Activated T-cell treated with anti-CD3 and anti-CD28 coated beads, Interleukin-2, amount 50 U/mL, for 24 hours (primary cell): ENCODE data around the gene KRT7.
"Not testable (repeated sequence)": the region's sequence is repeated elsewhere in the genome, so short reads cannot be mapped to it uniquely, and the experiment has no call there.

ENCODE experiments used
- DNase-seq: peaks from one replicate; pipeline ENCODE4 v3.0.0-alpha.2; 2020
- H3K27ac Mint-ChIP-seq: 2 replicates; pipeline ENCODE4 v1.8.0; 2020; ENCODE audit warnings: mild to moderate bottlenecking, mixed read lengths
- H3K27me3 Mint-ChIP-seq: 2 replicates; pipeline ENCODE4 v1.8.0; 2020; ENCODE audit warnings: mixed read lengths
- H3K36me3 Mint-ChIP-seq: 2 replicates; pipeline ENCODE4 v1.8.0; 2020; ENCODE audit warnings: low read depth, mixed read lengths
- H3K4me1 Mint-ChIP-seq: 2 replicates; pipeline ENCODE4 v1.8.0; 2020; ENCODE audit warnings: low read depth, mixed read lengths
- H3K4me3 Mint-ChIP-seq: 2 replicates; pipeline ENCODE4 v1.8.0; 2020; ENCODE audit warnings: mild to moderate bottlenecking, moderate library complexity, mixed read lengths
- H3K9me3 Mint-ChIP-seq: 2 replicates; pipeline ENCODE4 v1.8.0; 2020; ENCODE audit warnings: mixed read lengths

KRT7 gene

DNA sequence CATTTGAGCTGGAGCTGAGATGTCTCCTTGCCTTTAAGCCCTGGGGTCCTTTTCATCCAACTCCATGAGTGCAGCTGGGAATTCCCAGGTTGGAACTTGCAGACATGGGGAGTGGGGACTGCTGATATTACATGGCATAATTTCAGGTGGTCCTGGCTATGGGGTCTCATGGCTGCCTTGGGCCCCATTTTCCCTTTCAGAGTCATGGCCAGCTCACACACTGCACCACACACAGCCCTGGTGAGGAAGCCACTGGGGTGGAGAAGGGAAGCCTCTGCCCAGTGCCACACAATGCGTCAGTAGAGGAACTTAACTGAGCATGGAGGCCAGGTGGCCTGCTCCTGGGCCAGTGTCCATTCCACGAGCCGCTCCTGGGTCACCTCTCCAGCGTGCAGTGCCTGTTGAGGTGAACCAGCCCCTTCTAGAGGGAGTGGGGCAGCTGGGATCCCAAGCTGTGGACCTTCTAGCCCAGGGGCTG, 24.1 kb downstream of the KRT7 start:
- H3K36me3 Mint-ChIP-seq = no peaks in the 10 kb centered on the region
- peaks cover 7% of the 10 kb centered on the region for H3K4me1 Mint-ChIP-seq
- no peak overlapping the region for H3K27ac Mint-ChIP-seq
- no peaks in the 10 kb centered on the region for H3K9me3 Mint-ChIP-seq
- H3K27me3 Mint-ChIP-seq = peaks cover 72% of the 10 kb centered on the region
- H3K4me3 Mint-ChIP-seq = no peak overlapping the region
- DNase-seq = no peak

DNA sequence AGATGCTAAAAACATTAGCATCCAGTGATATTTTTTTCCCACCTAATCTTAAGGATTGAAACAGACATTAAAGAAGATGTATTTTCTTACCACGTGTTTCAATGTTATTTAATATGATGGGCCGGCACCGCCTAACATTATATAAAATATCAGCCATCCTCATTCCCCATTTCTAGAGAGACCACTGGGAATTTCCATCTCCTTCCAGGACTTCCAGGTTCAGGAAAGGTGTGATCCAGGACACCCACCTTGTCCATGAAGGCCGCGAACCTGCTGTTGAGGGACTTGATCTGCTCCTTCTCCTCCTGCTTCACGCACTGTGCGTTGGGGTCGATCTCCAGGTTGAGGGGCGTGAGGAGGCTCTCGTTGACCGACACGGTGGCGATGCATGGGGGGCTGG, 24.9 kb downstream of the KRT7 start:
- not testable (repeated sequence) for DNase-seq, H3K36me3 Mint-ChIP-seq, H3K9me3 Mint-ChIP-seq, H3K4me1 Mint-ChIP-seq, H3K27ac Mint-ChIP-seq, H3K4me3 Mint-ChIP-seq
- H3K27me3 Mint-ChIP-seq = peaks cover 75% of the 10 kb centered on the region

DNA sequence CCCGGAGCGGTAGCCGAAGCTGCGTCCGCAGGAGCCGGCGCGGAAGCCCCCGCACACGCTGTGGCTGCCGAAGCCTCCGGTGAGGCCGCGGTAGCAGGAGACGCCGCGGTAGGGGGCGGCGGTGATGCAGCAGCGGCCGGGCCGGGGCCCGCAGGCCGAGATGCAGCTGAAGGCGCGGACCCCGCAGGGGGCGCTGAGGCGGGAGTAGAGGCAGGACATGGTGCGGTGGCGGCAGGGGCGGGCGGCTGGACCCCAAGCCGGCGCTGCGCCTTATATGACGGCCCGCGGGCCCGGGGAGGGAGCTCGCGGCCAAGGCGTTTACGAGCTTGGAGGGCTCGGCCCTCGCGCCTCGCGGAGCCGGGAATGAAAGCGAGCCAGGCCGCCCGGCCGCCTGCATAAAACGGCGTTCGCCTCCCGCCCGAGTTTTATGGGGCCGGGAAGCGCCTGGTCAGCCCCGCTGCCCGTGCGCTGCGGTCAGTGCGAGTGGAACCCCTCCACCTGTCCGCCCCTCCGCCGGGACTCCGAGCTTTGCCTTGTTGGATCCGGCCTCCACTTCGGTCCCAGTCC, 25.4 kb downstream of the KRT7 start:
- H3K27me3 Mint-ChIP-seq = peaks cover 75% of the 10 kb centered on the region
- H3K4me1 Mint-ChIP-seq = peaks cover 7% of the 10 kb centered on the region
- no peak overlapping the region for H3K27ac Mint-ChIP-seq
- no peaks in the 10 kb centered on the region for H3K36me3 Mint-ChIP-seq
- no peak for DNase-seq
- H3K9me3 Mint-ChIP-seq = no peaks in the 10 kb centered on the region
- H3K4me3 Mint-ChIP-seq = no peak overlapping the region

DNA sequence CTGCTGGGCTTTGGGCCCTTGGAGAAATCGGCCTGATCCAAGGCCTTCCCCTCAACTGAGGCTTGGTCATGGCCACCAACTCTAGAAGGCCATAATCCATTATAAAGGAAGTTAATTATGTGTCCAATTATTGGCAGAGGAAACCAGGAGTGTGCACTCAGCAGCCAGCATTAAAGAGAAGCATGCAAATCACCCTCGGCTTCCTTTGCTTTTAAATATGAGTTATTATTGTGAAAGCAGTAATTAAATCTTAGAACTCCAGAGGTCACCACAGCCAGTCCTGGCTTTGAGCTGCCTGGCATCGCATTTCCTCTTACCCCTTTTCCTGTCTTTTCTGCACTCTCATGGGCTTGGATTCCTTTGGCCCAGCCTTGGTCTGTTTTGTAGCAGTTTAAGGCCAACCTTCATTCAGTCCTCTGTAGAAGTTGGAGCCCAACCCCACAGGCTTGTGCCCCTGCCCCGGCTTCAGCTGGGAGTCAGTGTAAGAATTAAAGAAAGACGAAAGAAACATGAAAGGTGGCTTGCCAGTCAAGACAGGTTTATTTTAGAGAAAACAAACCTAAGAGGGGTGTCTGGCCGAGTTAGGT, 26.7 kb downstream of the KRT7 start:
- H3K36me3 Mint-ChIP-seq = no peaks in the 10 kb centered on the region
- H3K4me1 Mint-ChIP-seq = peaks cover 7% of the 10 kb centered on the region
- no peaks in the 10 kb centered on the region for H3K9me3 Mint-ChIP-seq
- peaks cover 73% of the 10 kb centered on the region for H3K27me3 Mint-ChIP-seq
- no peak overlapping the region for H3K27ac Mint-ChIP-seq
- DNase-seq = no peak
- no peak overlapping the region for H3K4me3 Mint-ChIP-seq

DNA sequence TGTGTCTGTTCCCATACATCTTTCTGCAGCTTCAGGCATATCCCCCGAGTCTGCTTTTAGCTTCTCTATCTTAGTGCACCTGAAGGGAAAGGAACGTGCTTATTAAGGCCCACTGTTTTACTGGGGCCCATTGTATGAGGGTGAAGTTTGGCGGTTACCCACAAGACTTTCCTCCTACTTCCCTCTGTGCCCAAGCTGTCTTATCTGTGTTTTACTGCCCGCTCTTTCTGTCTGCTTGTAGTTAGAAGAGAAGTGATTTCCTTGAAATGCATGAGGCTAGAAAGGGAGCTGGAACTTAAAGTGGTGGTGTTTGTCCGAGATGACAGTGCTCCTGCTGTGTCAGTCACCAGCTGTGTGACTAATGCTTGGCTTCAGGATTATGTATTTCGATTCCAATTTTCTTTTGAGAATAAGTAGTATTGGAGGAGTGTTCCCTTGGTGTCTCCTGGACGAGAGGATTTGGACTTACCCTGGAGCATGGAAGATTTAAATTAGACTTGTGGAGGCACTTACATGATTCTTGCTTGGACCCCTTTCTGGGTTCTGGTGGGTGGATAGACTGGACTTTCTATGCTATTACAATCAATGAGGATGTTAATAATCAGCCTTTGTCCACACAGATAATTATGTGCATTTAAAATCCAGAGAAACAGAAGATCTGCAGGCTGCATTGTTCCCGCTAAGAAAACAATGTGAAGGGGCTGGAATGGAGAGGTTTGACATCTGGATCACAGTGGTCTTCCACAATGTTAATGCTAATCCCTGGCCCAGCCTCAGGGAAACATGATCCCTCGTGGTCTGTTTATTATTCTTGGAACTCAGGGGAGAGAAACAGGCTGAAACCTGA, 27.5 kb downstream of the KRT7 start:
- Mint-ChIP-seq H3K27ac (no peak overlapping the region), H3K4me1 (peaks cover 7% of the 10 kb centered on the region), H3K36me3 (no peaks in the 10 kb centered on the region), H3K9me3 (no peaks in the 10 kb centered on the region), H3K4me3 (no peak overlapping the region), H3K27me3 (peaks cover 66% of the 10 kb centered on the region)
- DNase-seq = no peak

DNA sequence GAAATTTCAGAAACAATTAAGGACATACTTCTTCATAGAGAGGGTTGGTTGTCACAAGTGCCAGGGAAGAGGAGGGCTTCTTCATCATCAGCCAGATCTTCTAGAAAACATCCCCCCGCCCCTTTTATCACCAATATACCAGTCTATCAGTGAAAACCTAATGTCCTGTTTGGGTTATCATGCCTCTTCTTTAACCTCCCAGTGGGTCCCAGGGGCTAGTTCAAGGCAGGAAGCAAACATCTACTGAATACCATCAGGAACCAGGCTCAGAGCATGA, 28.1 kb downstream of the KRT7 start:
- no peak for DNase-seq
- H3K4me1 Mint-ChIP-seq = peaks cover 7% of the 10 kb centered on the region
- no peaks in the 10 kb centered on the region for H3K36me3 Mint-ChIP-seq
- no peaks in the 10 kb centered on the region for H3K9me3 Mint-ChIP-seq
- peaks cover 61% of the 10 kb centered on the region for H3K27me3 Mint-ChIP-seq
- H3K4me3 Mint-ChIP-seq = no peak overlapping the region
- H3K27ac Mint-ChIP-seq = no peak overlapping the region

DNA sequence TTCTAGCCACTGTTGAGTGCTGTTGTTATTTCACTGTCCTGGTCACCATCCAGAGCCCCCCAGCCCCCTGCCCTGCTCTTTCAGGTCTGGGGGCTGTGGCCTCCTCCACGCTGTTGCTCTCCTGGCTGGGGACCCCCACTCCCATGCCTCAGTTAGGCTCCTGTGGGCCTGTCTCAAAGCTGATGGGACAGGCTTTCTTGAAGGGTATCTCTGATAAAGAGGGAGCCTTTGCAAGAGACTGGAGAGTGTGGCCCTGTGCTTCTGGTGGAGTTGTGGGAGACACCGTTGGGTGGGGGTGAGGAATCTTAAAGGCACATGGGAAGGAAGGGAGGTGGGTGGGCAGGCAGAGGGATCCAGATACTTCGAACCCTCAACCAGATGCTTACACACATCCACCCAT, 29.2 kb downstream of the KRT7 start:
- Mint-ChIP-seq H3K4me1 (peaks cover 7% of the 10 kb centered on the region), H3K4me3 (no peak overlapping the region), H3K9me3 (no peaks in the 10 kb centered on the region), H3K27ac (no peak overlapping the region), H3K36me3 (no peaks in the 10 kb centered on the region), H3K27me3 (peaks cover 49% of the 10 kb centered on the region)
- no peak for DNase-seq

DNA sequence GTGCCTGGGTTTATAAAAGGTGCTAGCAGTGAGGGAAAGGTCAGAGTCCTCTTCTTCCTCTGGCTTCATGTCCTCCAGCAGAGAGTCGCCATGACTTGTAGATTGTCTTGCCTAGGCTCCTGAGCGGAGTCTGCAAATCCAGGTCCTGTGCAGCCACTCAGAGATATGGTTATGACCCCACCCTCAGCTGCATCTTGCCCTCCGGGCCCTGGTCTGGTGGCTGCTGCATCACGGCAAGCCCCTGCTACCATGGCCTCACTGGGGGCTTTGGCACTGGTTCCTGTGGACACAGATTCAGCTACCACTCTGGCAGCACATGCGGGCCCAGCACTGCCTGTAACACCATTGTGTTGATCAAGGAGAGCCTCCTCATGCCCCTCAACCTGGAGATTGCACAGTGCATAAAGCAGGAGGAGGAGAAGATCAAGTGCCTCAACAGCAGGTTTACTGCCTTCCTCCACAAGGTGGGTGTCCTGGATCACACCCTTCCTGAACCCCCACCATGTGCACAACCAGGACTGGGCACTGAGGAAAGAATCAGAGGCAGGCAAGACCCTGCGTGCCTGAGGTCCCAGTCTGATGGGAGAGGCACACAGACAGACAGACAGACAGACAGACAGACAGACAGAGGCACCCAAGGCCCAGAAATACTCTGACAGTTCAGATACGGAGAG, 30.9 kb downstream of the KRT7 start:
- H3K27ac Mint-ChIP-seq = no peak overlapping the region
- no peak overlapping the region for H3K4me3 Mint-ChIP-seq
- H3K27me3 Mint-ChIP-seq = peaks cover 36% of the 10 kb centered on the region
- H3K36me3 Mint-ChIP-seq = no peaks in the 10 kb centered on the region
- no peak for DNase-seq
- H3K4me1 Mint-ChIP-seq = peaks cover 7% of the 10 kb centered on the region
- no peaks in the 10 kb centered on the region for H3K9me3 Mint-ChIP-seq

DNA sequence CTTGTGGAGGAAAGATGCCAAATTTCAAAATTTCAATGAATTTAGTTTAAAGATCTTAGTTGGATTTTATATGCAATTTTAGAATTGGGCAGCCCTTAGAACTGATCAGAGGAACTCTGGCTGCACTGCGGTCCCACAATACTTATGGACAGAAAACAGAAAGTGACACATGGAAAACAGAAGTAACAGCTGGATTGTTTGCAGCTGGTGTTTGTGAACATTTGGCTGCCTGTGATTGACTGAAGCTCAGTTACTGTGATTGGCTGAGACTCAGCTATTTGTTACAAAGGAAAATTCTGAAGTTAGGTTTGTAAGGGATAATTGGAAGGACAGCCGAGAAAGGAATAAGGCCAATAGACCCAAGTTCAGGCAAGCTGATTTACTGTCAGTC, 31.4 kb downstream of the KRT7 start:
- Mint-ChIP-seq H3K4me1 (peaks cover 7% of the 10 kb centered on the region), H3K36me3 (no peaks in the 10 kb centered on the region), H3K9me3 (no peaks in the 10 kb centered on the region), H3K4me3 (no peak overlapping the region), H3K27me3 (peaks cover 32% of the 10 kb centered on the region), H3K27ac (no peak overlapping the region)
- DNase-seq = no peak

DNA sequence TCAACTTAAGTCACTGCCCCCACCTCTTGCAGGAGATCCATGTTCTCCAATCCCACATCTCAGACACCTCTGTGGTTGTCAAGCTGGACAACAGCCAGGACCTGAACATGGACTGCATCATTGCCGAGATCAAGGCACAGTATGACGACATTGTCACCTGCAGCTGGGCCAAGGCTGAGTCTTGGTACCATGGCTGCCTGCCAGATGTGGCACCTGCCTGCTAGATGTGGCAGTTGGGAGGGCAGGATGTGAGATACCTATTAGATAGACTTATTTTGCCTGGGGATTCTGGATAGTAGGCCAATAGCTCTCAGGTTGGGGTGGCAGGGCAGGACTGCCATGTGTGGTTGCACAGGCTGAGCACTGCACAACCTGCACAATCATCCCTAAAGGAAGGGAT, 33.5 kb downstream of the KRT7 start:
- DNase-seq = no peak
- Mint-ChIP-seq H3K27ac (no peak overlapping the region), H3K27me3 (peaks cover 25% of the 10 kb centered on the region), H3K9me3 (no peaks in the 10 kb centered on the region), H3K36me3 (no peaks in the 10 kb centered on the region), H3K4me3 (no peak overlapping the region), H3K4me1 (no peaks in the 10 kb centered on the region)

DNA sequence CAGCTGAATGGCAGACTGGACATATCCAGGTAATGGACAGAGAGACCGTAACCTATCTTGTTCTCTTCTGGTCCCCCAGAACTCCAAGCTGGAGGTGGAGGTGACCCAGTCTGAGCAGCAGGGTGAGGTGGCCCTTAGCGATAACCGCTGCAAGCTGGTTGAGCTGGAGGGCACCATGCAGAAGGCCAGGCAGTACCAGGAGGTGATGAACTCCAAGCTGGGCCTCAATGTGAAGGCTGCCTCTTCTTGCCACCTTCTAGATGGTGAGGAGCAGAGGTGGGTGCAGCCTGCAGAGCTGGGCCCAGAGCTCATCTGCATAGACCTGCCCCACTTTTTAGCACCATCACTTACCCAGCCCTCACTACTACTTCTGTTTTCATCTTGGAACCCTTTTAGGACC, 34.2 kb downstream of the KRT7 start:
- no peaks in the 10 kb centered on the region for H3K9me3 Mint-ChIP-seq
- no peak overlapping the region for H3K27ac Mint-ChIP-seq

DNA sequence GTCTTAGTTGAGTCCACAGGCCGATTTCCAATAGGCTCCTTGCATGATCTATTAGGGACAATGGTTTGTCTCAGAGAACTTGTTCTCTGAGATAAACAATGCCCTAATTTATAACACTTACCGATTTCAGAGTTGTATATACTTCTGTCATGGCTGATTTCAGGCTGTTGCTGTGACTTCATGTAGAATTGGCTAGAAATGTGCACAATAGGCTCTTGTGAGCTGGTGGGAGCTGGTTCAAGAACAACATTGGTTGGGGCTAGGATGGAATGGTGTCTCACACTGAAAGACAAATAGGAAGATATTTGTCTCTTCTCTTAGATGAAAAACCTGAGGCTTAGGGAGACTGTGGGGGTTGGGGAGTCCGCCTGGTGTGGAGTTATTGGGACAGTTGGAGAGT, 34.7 kb downstream of the KRT7 start:
- Mint-ChIP-seq H3K9me3 (no peaks in the 10 kb centered on the region), H3K4me3 (no peak overlapping the region), H3K27ac (no peak overlapping the region), H3K27me3 (peaks cover 16% of the 10 kb centered on the region), H3K4me1 (no peaks in the 10 kb centered on the region), H3K36me3 (no peaks in the 10 kb centered on the region)
- no peak for DNase-seq

More for the DNA sequence above, 34.2 kb downstream of the KRT7 start:
- H3K4me1 Mint-ChIP-seq = no peaks in the 10 kb centered on the region
- no peak for DNase-seq
- H3K36me3 Mint-ChIP-seq = no peaks in the 10 kb centered on the region
- no peak overlapping the region for H3K4me3 Mint-ChIP-seq
- H3K27me3 Mint-ChIP-seq = peaks cover 20% of the 10 kb centered on the region

DNA sequence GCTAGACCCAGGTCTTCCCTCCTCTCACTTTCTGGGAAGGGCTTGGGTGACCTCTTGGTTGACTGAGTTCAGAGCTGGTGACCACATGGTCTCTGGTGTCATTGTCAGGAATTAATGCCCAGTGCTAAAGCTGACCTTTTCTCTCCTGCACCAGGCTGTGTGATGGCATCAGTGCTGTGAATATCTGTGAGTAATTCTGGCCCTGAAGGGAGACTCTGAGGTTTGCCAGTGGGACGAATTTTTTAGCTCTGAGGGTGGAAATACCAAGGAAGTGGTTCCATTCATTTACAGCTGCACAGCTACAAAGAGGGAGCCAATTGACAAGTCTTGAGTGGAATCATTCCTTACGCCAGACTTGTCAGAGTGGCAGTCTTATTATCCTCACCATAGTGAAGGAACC, 35.2 kb downstream of the KRT7 start:
- Mint-ChIP-seq H3K27ac (no peak overlapping the region), H3K27me3 (peaks cover 14% of the 10 kb centered on the region), H3K4me3 (no peak overlapping the region), H3K36me3 (no peaks in the 10 kb centered on the region), H3K9me3 (no peaks in the 10 kb centered on the region), H3K4me1 (no peaks in the 10 kb centered on the region)
- no peak for DNase-seq

DNA sequence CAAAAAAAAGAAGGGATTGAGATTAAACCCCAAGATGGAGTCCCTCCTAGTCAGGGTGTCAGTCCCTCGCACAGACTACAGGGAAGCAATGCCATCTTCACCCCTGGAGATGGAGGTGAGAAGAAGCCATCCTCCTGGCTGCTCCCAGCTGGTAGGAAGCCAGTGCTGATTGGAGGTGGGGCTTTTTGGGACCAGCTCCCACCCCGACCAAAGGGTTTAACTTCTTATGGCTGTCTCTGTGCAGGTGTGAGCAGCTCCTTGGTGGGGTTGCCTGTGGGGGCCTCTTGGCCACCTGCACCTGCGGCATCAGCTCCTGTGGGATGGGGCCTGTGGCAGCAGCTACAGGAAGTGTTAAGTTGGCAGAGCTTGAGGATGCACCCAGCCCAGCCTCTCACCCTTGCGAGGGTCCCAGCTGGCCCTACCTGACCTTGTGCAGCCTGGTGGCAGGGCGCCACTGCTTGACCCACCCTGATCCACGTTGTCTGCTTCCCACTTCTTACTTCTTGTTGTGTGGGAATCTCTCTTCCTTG, 37.6 kb downstream of the KRT7 start:
- peaks cover 16% of the 10 kb centered on the region for H3K27me3 Mint-ChIP-seq
- no peak overlapping the region for H3K4me3 Mint-ChIP-seq
- H3K4me1 Mint-ChIP-seq = no peaks in the 10 kb centered on the region
- no peaks in the 10 kb centered on the region for H3K9me3 Mint-ChIP-seq
- no peak for DNase-seq
- H3K27ac Mint-ChIP-seq = no peak overlapping the region
- H3K36me3 Mint-ChIP-seq = no peaks in the 10 kb centered on the region

DNA sequence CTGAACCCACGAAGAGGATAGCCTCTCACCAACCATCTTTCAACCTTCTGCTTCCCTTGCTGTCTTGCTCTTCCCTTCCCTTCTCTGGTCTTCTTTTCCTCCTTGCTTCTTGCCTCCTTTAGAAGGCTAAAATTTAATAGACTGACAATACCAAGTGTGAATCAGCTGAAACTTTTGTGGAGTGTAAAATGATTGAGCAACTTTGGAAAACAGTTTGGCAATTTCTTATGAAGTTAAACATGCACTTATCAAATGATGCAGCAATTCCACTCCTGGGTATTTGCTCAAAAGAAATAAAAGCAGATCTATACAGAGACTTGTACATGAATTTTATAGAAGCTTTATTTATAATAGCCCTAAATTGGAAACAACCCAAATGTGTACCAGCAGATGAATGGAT, 38.1 kb downstream of the KRT7 start:
- no peak overlapping the region for H3K4me3 Mint-ChIP-seq
- no peaks in the 10 kb centered on the region for H3K36me3 Mint-ChIP-seq
- no peak for DNase-seq
- H3K27ac Mint-ChIP-seq = no peak overlapping the region
- no peaks in the 10 kb centered on the region for H3K4me1 Mint-ChIP-seq
- peaks cover 18% of the 10 kb centered on the region for H3K27me3 Mint-ChIP-seq
- H3K9me3 Mint-ChIP-seq = no peaks in the 10 kb centered on the region
